GM12801 (cell line): Measurements from ENCODE around the gene MMP21.

Experiments
- CTCF ChIP-seq: IDR thresholded peaks from one replicate; pipeline ENCODE4 v1.5.1; 2011; ENCODE audit warnings: control low read depth; ENCODE audit not compliant: insufficient read length; ENCODE audit errors: extremely low read depth

MMP21 gene

DNA sequence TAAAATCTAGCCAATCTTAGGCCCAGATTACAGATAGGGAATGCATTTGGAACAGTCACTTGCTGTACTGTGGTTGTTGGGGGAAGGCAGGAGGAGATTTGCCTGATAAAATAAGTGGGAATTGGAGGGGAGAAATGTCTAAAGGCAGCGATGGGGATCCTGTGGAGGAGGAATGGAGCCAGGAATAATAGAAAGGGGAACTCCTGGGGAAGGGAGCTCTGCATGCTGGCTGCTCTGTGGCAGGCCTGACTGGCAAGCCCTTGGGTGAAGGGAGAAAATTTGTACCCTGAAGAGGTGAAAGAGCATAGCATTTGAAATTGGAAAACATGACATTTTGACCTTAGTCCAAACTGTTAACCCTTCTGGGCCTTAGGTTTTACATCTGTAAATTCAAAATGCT lies 13.7 kb downstream of the MMP21 start:
- no peak for TF ChIP-seq CTCF

DNA sequence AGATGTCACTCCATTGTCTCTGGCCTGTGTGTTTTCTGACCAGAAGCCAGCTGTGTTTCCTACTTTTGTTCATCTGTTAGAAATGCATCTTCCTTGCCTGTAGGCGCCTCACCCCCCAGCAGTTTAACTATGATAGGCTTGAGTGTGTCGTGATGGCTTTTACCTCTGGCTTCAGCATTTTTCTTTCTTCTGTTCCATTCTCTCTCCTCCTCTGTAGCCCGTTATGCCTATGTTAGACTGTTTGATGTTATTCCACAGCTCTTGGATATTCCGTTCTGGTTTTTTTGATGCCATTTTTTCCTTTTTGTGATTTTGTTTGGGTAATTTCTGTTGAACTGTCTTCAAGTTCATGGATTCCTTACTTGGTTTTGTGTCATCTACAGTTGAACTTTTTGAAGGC lies 17.9 kb downstream of the MMP21 start:
- TF ChIP-seq CTCF = no peak

DNA sequence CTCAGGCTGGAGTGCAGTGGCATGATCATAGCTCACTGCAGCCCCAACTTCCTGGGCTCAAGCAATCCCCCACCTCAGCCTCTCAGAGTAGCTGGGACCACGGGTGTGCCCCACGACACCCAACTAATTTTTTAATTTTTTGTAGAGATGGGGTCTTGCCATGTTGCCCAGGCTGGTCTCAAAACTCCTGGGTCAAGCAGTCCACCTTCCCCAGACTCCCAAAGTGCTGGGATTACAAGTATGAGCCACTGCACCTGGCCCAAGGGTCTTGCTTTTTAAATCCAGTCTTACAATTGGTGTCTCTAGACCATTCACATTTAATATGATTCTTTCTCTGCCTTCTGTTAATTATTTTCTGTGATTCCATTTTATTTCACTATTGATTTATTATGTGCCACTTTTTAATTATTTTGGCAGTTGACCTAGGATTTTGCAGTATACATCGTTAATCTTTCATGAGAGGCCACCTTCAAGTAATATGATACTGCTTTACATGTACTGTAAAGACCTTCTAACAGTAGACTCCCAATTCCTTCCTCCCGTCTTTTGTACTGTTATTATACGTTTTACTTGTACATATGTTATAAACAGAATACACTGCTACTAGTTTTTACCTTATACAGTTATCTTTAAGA lies 18.7 kb downstream of the MMP21 start:
- TF ChIP-seq CTCF = no peak

GRCh38 chr10:125756196-125756595 lies 19.4 kb downstream of the MMP21 start:
- TF ChIP-seq CTCF = no peak

DNA sequence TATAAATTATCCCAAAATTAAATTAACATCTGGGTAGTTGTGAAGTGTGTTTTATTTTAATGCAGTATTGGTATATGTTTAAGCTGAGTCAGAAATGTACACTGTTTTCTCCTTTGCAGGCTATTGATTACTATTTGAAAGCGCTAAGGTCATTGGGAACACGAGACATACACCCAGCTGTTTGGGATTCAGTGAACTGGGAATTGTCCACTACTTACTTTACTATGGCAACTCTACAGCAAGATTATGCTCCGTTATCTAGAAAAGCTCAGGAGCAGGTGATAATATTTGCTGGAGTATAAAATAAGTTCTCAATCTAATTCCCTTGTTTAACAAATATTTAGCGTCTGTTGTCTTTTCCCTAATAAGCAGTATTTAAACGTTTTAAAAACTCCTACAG lies 28.2 kb downstream of the MMP21 start:
- TF ChIP-seq CTCF = no peak

- no peak for TF ChIP-seq CTCF
These were observed 30.7 kb downstream of the MMP21 start for GRCh38 chr10:125744909-125745308.

DNA sequence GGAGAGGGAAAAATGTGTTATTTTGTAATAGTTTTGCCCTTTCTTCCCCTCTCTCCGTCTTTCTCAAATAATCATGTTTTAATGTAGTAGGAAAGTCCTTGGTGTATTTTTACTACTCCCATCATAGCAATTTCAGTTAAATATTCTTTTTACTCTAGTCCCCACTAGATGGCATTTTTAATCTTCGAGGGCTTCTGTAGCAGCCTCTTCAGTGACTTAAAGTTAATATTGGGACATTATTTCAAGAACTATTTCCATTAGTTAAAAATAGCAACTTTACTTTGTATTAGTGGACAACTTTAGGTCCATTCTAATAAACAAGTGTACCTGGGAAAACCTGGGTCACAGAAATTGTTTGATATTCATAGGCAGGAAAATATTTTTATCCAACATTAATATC lies 33.2 kb downstream of the MMP21 start:
- TF ChIP-seq CTCF = no peak

DNA sequence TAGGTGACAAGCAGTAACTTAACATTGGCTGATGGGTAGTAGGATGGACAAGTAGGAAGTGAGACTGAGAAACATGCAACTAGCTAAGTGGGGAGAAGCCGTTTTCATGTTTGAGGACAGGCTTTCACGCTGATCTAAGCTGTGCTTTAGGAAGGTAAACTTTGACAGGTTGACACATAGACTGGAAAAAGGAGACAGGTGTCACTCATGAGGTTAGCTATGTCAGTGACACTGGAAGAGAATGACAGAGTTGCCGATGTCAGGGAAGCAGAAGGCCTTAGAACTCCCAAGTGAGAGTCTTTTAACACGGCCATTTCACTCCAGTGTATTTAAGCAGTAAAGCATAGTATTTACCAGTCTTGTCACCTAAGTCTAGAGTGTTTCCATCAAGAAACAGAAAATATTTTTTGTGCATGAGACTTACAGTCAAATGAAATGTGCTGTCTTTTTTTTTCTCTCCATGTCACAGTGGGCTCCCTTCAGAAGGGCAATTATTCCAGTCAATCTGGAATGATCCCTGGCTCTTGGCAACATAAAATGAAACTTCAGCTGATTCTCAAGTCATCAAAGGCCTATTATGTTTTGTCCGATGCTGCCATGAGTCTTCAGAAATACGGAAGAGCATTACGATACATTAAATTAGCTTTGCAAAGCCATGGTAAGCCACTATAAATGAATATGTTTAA lies 35.5 kb downstream of the MMP21 start:
- TF ChIP-seq CTCF = no peak
